HG03103 (cell line): ENCODE measurements around the gene ZNF366.

ENCODE experiments used
- ATAC-seq: cut with Tn5 transposase; IDR thresholded peaks from one replicate; pipeline ENCODE4 v1.9.1; 2021; ENCODE audit warnings: low read depth; ENCODE audit not compliant: unreplicated experiment

The ZNF366 gene

GRCh38 chr5:72448368-72448767, 58.8 kb downstream of the ZNF366 start:
- no peak for ATAC-seq

- ATAC-seq, result no peak
Measured at GRCh38 chr5:72447751-72448150, 59.5 kb downstream of the ZNF366 start.

- ATAC-seq, result no peak
Measured at GRCh38 chr5:72445969-72446368, 61.2 kb downstream of the ZNF366 start.

- ATAC-seq, result no peak
Measured at GRCh38 chr5:72443883-72444282, 63.3 kb downstream of the ZNF366 start.

GRCh38 chr5:72441862-72442540, 65.2 kb downstream of the ZNF366 start:
- ATAC-seq, result no peak

- ATAC-seq, result no peak
Measured at GRCh38 chr5:72441094-72441723, 66.0 kb downstream of the ZNF366 start.

- peak; percentile 50 for ATAC-seq
Measured at GRCh38 chr5:72440207-72440638, 67.0 kb downstream of the ZNF366 start.

GRCh38 chr5:72439192-72439591, 68.0 kb downstream of the ZNF366 start:
- ATAC-seq, result no peak

- no peak for ATAC-seq
Measured at GRCh38 chr5:72438141-72438540, 69.1 kb downstream of the ZNF366 start.

GRCh38 chr5:72436796-72437471, 70.3 kb downstream of the ZNF366 start:
- no peak for ATAC-seq

- ATAC-seq, result no peak
Measured at GRCh38 chr5:72434781-72435437, 72.3 kb downstream of the ZNF366 start.

GRCh38 chr5:72434056-72434780, 73.0 kb downstream of the ZNF366 start:
- ATAC-seq, result no peak

GRCh38 chr5:72433522-72433921, 73.7 kb downstream of the ZNF366 start:
- no peak for ATAC-seq

- ATAC-seq, result no peak
Measured at GRCh38 chr5:72428669-72429068, 78.5 kb downstream of the ZNF366 start.

GRCh38 chr5:72427488-72428437, 79.4 kb downstream of the ZNF366 start:
- ATAC-seq, result no peak

- ATAC-seq, result no peak
Measured at GRCh38 chr5:72427016-72427415, 80.2 kb downstream of the ZNF366 start.

- ATAC-seq, result no peak
Measured at GRCh38 chr5:72426019-72426418, 81.2 kb downstream of the ZNF366 start.

GRCh38 chr5:72418271-72418670, 88.9 kb downstream of the ZNF366 start:
- ATAC-seq, result no peak

- ATAC-seq, result no peak
Measured at GRCh38 chr5:72417333-72418062, 89.7 kb downstream of the ZNF366 start.
